Rectal smooth muscle tissue (tissue), 1 donor: ENCODE results near the gene NIPAL3.
A peak's percentile ranks its signal among the peaks of the same experiment; 100 is the strongest.

Source experiments
- H3K27ac ChIP-seq: one replicate; pipeline ENCODE4 v1.7.0; 2013; ENCODE audit warnings: low read depth, low read length, inconsistent platforms
- H3K27me3 ChIP-seq: one replicate; pipeline ENCODE4 v1.7.0; 2013; ENCODE audit warnings: low read length; ENCODE audit not compliant: control insufficient read depth, insufficient read depth
- H3K36me3 ChIP-seq: one replicate; pipeline ENCODE4 v1.7.0; 2013; ENCODE audit warnings: low read length; ENCODE audit not compliant: control insufficient read depth, insufficient read depth
- H3K4me1 ChIP-seq: one replicate; pipeline ENCODE4 v1.7.0; 2013; ENCODE audit warnings: low read length; ENCODE audit not compliant: control insufficient read depth, insufficient read depth
- H3K4me3 ChIP-seq: one replicate; pipeline ENCODE4 v1.7.0; 2013; ENCODE audit warnings: low read length
- H3K9ac ChIP-seq: one replicate; pipeline ENCODE4 v1.7.0; 2013; ENCODE audit warnings: low read length

Gene NIPAL3

GRCh38 chr1:24384251-24385090 is 31.1 kb upstream of the NIPAL3 start:
- Histone ChIP-seq H3K4me1 (no peaks in the 10 kb centered on the region), H3K36me3 (no peaks in the 10 kb centered on the region), H3K4me3 (no peak overlapping the region), H3K27me3 (no peaks in the 10 kb centered on the region), H3K9ac (no peak overlapping the region), H3K27ac (no peak overlapping the region)

- Histone ChIP-seq H3K27ac (no peak overlapping the region), H3K27me3 (no peaks in the 10 kb centered on the region), H3K4me3 (no peak overlapping the region), H3K4me1 (no peaks in the 10 kb centered on the region), H3K9ac (no peak overlapping the region), H3K36me3 (no peaks in the 10 kb centered on the region)
Measured at GRCh38 chr1:24385160-24385940, 30.3 kb upstream of the NIPAL3 start.

GRCh38 chr1:24386241-24386640 is 29.4 kb upstream of the NIPAL3 start:
- no peaks in the 10 kb centered on the region for H3K27me3 ChIP-seq

GRCh38 chr1:24386931-24387330 is 28.7 kb upstream of the NIPAL3 start:
- Histone ChIP-seq H3K9ac (no peak overlapping the region), H3K4me3 (no peak overlapping the region), H3K4me1 (peaks cover 4% of the 10 kb centered on the region), H3K27me3 (no peaks in the 10 kb centered on the region), H3K27ac (no peak overlapping the region), H3K36me3 (no peaks in the 10 kb centered on the region)

More at GRCh38 chr1:24386241-24386640, 29.4 kb upstream of the NIPAL3 start:
- H3K36me3 ChIP-seq = no peaks in the 10 kb centered on the region
- no peaks in the 10 kb centered on the region for H3K4me1 ChIP-seq
- no peak overlapping the region for H3K27ac ChIP-seq
- no peak overlapping the region for H3K4me3 ChIP-seq
- no peak overlapping the region for H3K9ac ChIP-seq

- Histone ChIP-seq H3K27me3 (no peaks in the 10 kb centered on the region), H3K27ac (no peak overlapping the region), H3K4me1 (peaks cover 6% of the 10 kb centered on the region), H3K9ac (no peak overlapping the region), H3K4me3 (no peak overlapping the region), H3K36me3 (no peaks in the 10 kb centered on the region)
Measured at GRCh38 chr1:24387636-24388175, 27.9 kb upstream of the NIPAL3 start.

- H3K27ac ChIP-seq = no peak overlapping the region
- no peak overlapping the region for H3K4me3 ChIP-seq
- H3K9ac ChIP-seq = no peak overlapping the region
- no peaks in the 10 kb centered on the region for H3K36me3 ChIP-seq
- no peaks in the 10 kb centered on the region for H3K27me3 ChIP-seq
- peaks cover 6% of the 10 kb centered on the region for H3K4me1 ChIP-seq
Measured at GRCh38 chr1:24388331-24388885, 27.2 kb upstream of the NIPAL3 start.

GRCh38 chr1:24389231-24389678 is 26.3 kb upstream of the NIPAL3 start:
- no peak overlapping the region for H3K4me3 ChIP-seq
- no peak overlapping the region for H3K9ac ChIP-seq
- H3K27me3 ChIP-seq = no peaks in the 10 kb centered on the region
- H3K4me1 ChIP-seq = peaks cover 6% of the 10 kb centered on the region
- H3K36me3 ChIP-seq = no peaks in the 10 kb centered on the region
- no peak overlapping the region for H3K27ac ChIP-seq

GRCh38 chr1:24390924-24391782 is 24.4 kb upstream of the NIPAL3 start:
- peak overlapping the region; percentile 68 for H3K27ac ChIP-seq
- H3K27me3 ChIP-seq = no peaks in the 10 kb centered on the region
- no peak overlapping the region for H3K9ac ChIP-seq
- H3K4me3 ChIP-seq = no peak overlapping the region
- H3K36me3 ChIP-seq = no peaks in the 10 kb centered on the region
- peaks cover 6% of the 10 kb centered on the region for H3K4me1 ChIP-seq

- no peaks in the 10 kb centered on the region for H3K36me3 ChIP-seq
- H3K27me3 ChIP-seq = no peaks in the 10 kb centered on the region
- H3K27ac ChIP-seq = peak overlapping the region; percentile 68
- H3K9ac ChIP-seq = no peak overlapping the region
- H3K4me1 ChIP-seq = peaks cover 6% of the 10 kb centered on the region
- no peak overlapping the region for H3K4me3 ChIP-seq
Measured at GRCh38 chr1:24391882-24392603, 23.6 kb upstream of the NIPAL3 start.

GRCh38 chr1:24392604-24392946 is 23.0 kb upstream of the NIPAL3 start:
- Histone ChIP-seq H3K27me3 (no peaks in the 10 kb centered on the region), H3K27ac (no peak overlapping the region), H3K36me3 (no peaks in the 10 kb centered on the region), H3K4me1 (peaks cover 6% of the 10 kb centered on the region), H3K4me3 (no peak overlapping the region), H3K9ac (no peak overlapping the region)

GRCh38 chr1:24392982-24393650 is 22.5 kb upstream of the NIPAL3 start:
- no peak overlapping the region for H3K4me3 ChIP-seq
- H3K27ac ChIP-seq = no peak overlapping the region
- H3K9ac ChIP-seq = no peak overlapping the region

More at GRCh38 chr1:24392982-24393650, 22.5 kb upstream of the NIPAL3 start:
- Histone ChIP-seq H3K27me3 (no peaks in the 10 kb centered on the region), H3K36me3 (no peaks in the 10 kb centered on the region), H3K4me1 (peaks cover 6% of the 10 kb centered on the region)
